Left lung (tissue), 10 donors: ENCODE data around the gene MMUT. TPM values are rescaled to one million over a fixed set of nuclear protein-coding genes. Genes with fewer than 3 reads are reported as not detected.
A peak's percentile ranks its signal among the peaks of the same experiment; 100 is the strongest.

Source experiments
- ATAC-seq: fragments of 200-7000 bp; cut with Tn5 transposase; one replicate; pipeline ENCODE4 v1.9.1; 2020; ENCODE audit warnings: moderate library complexity
- DNase-seq, 4 donors: peaks; one replicate each; pipeline ENCODE4 v3.0.0-alpha.2; 2013 to 2020
- H3K27ac ChIP-seq, 2 donors: fragments of 200-600 bp; sonication (generic) in 1 of 2; one replicate each; pipeline versions ENCODE4 v1.5.0 to v1.8.0; 2020 to 2021
- H3K27me3 ChIP-seq, 2 donors: fragments of 200-600 bp; sonication (generic) in 1 of 2; one replicate each; pipeline versions ENCODE4 v1.5.0 to v1.8.0; 2020 to 2021
- H3K36me3 ChIP-seq, 2 donors: fragments of 200-600 bp; sonication (generic) in 1 of 2; one replicate each; pipeline versions ENCODE4 v1.5.0 to v1.8.0; 2020 to 2021
- H3K4me1 ChIP-seq, 2 donors: fragments of 200-600 bp; one replicate each; pipeline ENCODE4 v1.8.0; 2021
- H3K4me3 ChIP-seq, 2 donors: fragments of 200-600 bp; sonication (generic) in 1 of 2; one replicate each; pipeline versions ENCODE4 v1.5.0 to v1.8.0; 2020 to 2021; ENCODE audit warnings: mild to moderate bottlenecking in 1 of 2
- H3K9me3 ChIP-seq, 2 donors: fragments of 200-600 bp; sonication (generic) in 1 of 2; one replicate each; pipeline versions ENCODE4 v1.5.0 to v1.8.0; 2020 to 2021
- intact Hi-C, 2 donors: fragments of 100-400 bp; cut with DNase I; formaldehyde crosslinking; loops; one replicate each; pipeline versions ENCODE4 v1.11.2 to v1.14.2; 2022
- polyA plus RNA-seq, 6 donors: library from polyadenylated mRNA; unstranded; fragments of 120-200 nt; gene quantifications; one replicate each; pipeline ENCODE4 v1.2.1, GENCODE V29; 2013; ENCODE audit not compliant: insufficient read length in 6 of 6
- total RNA-seq, 2 donors: library from RNA; stranded (reverse); fragmentation: NEBNext Ultra II Directional; extraction: Animal tissue kit (Norgen Biotek cat#: 25700); gene quantifications; one replicate each; pipeline ENCODE4 v1.2.1, GENCODE V29; 2021
- TF ChIP-seq, protein P1 (sequence below), 2 donors: fragments of 200-600 bp; sonication (generic) in 1 of 2; IDR thresholded peaks; one replicate each; pipeline versions ENCODE4 v1.5.0 to v1.8.0; 2021; ENCODE audit warnings: antibody characterized with exemption in 2 of 2
- donor health status: DM: no; HTN: yes; CAD: no.
- donor health status: DM: no; HTN: no; CAD: no.

MMUT gene
- total and polyA plus RNA-seq, 8 donors: 20.6 to 45.7 (median 33.9) TPM

GRCh38 chr6:49462071-49462470 lies 982 bp downstream of the MMUT start:
- Histone ChIP-seq H3K9me3 (no peaks in the 10 kb centered on the region), H3K36me3 (peaks cover 0 to 10% of the 10 kb centered on the region in 2 donors), H3K27ac (peak overlapping the region in 1 of 2 donors; percentile 78), H3K4me3 (peak overlapping the region; percentile 68), H3K27me3 (no peaks in the 10 kb centered on the region), H3K4me1 (peaks cover 7 to 45% of the 10 kb centered on the region in 2 donors)
- intact Hi-C loops: no loop called here
- ATAC-seq (no peak), DNase-seq (peak in 2 of 4 donors; percentile 3 to 26)
- TF ChIP-seq, protein P1, sequence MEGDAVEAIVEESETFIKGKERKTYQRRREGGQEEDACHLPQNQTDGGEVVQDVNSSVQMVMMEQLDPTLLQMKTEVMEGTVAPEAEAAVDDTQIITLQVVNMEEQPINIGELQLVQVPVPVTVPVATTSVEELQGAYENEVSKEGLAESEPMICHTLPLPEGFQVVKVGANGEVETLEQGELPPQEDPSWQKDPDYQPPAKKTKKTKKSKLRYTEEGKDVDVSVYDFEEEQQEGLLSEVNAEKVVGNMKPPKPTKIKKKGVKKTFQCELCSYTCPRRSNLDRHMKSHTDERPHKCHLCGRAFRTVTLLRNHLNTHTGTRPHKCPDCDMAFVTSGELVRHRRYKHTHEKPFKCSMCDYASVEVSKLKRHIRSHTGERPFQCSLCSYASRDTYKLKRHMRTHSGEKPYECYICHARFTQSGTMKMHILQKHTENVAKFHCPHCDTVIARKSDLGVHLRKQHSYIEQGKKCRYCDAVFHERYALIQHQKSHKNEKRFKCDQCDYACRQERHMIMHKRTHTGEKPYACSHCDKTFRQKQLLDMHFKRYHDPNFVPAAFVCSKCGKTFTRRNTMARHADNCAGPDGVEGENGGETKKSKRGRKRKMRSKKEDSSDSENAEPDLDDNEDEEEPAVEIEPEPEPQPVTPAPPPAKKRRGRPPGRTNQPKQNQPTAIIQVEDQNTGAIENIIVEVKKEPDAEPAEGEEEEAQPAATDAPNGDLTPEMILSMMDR (IDR thresholded peaks at IDR 0.05): no peak

GRCh38 chr6:49457771-49458170 lies 5.3 kb downstream of the MMUT start:
- Histone ChIP-seq H3K4me3 (no peak overlapping the region), H3K27ac (no peak overlapping the region), H3K36me3 (peaks cover 0 to 45% of the 10 kb centered on the region in 2 donors), H3K9me3 (no peaks in the 10 kb centered on the region), H3K27me3 (no peaks in the 10 kb centered on the region), H3K4me1 (peaks cover 0 to 32% of the 10 kb centered on the region in 2 donors)
- no peak for ATAC-seq
- intact Hi-C loops: no loop called here
- DNase-seq: no peak
- TF ChIP-seq, protein P1 (IDR thresholded peaks at IDR 0.05): no peak

DNA sequence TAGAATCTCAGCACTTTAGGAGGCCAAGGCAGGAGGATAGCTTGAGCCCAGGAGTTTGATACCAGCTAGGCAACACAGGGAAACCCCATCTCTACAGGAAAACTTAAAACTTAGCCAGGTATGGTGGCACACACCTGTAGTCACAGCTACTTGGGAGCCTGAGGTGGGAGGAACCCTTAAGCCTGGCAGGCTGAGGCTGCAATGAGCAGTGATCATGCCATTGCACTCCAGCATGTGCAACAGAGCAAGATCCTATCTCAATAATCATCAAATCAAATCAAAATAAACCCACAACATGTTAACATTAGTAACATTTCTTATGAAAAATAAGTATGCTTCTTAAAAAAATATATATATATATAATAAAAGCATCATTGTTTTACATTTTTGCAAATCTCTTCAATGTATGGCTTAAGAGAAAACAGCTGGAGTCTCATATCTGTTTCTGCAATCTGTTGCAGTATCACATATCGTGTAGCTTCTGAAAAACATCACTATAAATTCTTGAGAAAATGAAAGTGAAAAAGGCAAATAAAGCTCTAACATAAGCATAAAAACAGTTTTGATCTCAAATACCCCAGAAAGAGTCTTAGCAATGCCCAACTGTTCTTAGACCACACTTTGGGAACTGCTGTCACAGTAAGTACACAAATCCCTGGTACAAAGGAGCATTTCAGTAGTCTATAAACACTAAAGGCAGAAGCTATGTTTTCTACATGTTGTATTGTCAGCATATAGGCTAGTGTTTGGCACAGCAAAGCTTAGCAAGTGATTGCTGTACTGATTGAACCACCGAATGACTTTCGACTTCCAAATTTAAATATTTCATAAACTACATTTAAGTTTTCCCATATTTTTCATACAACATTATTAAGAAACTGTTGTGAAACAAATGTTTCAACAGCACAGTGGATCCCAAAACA lies 8.0 kb downstream of the MMUT start:
- DNase-seq (no peak), ATAC-seq (no peak)
- Histone ChIP-seq H3K9me3 (no peaks in the 10 kb centered on the region), H3K27me3 (no peaks in the 10 kb centered on the region), H3K4me1 (peaks cover 0 to 11% of the 10 kb centered on the region in 2 donors), H3K27ac (no peak overlapping the region), H3K4me3 (no peak overlapping the region), H3K36me3 (peaks cover 0 to 69% of the 10 kb centered on the region in 2 donors)
- TF ChIP-seq, protein P1 (IDR thresholded peaks at IDR 0.05): no peak
- intact Hi-C loops: no loop called here

- Histone ChIP-seq H3K4me3 (no peak overlapping the region), H3K36me3 (peaks cover 0 to 79% of the 10 kb centered on the region in 2 donors), H3K9me3 (no peaks in the 10 kb centered on the region), H3K4me1 (no peaks in the 10 kb centered on the region), H3K27ac (no peak overlapping the region), H3K27me3 (no peaks in the 10 kb centered on the region)
- TF ChIP-seq, protein P1 (IDR thresholded peaks at IDR 0.05): peak in 1 of 2 donors; percentile 13
- no peak for DNase-seq
- no peak for ATAC-seq
- intact Hi-C loops: no loop called here
These were observed 9.8 kb downstream of the MMUT start for GRCh38 chr6:49453221-49453620.

GRCh38 chr6:49430866-49431265 lies 32.2 kb downstream of the MMUT start:
- ATAC-seq (no peak), DNase-seq (no peak)
- Histone ChIP-seq H3K27me3 (no peaks in the 10 kb centered on the region), H3K36me3 (peaks cover 4 to 51% of the 10 kb centered on the region in 2 donors), H3K27ac (no peak overlapping the region), H3K4me3 (no peak overlapping the region), H3K4me1 (no peaks in the 10 kb centered on the region), H3K9me3 (no peaks in the 10 kb centered on the region)
- intact Hi-C loops: no loop called here
- TF ChIP-seq, protein P1 (IDR thresholded peaks at IDR 0.05): no peak
